Measurements from ENCODE around the gene TSC2. TPM values are rescaled to one million over a fixed set of nuclear protein-coding genes. Genes with fewer than 3 reads are reported as not detected.
"Not testable (repeated sequence)": the region's sequence is repeated elsewhere in the genome, so short reads cannot be mapped to it uniquely, and the experiment has no call there.

Gene TSC2
- total RNA-seq, 1 donor from 2014 or later: 63.6 TPM

- DNase-seq (ENCODE audit: low read depth): not testable (repeated sequence)
Measured at GRCh38 chr16:2105291-2105690, 57.5 kb downstream of the TSC2 start.

- not testable (repeated sequence) for DNase-seq (ENCODE audit: low read depth)
Measured at GRCh38 chr16:2105769-2106168, 58.0 kb downstream of the TSC2 start.

- DNase-seq (ENCODE audit: low read depth): not testable (repeated sequence)
Measured at GRCh38 chr16:2106211-2106610, 58.4 kb downstream of the TSC2 start.

- DNase-seq (ENCODE audit: low read depth): not testable (repeated sequence)
Measured at GRCh38 chr16:2107121-2107790, 59.5 kb downstream of the TSC2 start.

GRCh38 chr16:2107791-2108125, 60.0 kb downstream of the TSC2 start:
- DNase-seq (ENCODE audit: low read depth): not testable (repeated sequence)

GRCh38 chr16:2108446-2109270, 60.9 kb downstream of the TSC2 start:
- not testable (repeated sequence) for DNase-seq (ENCODE audit: low read depth)

GRCh38 chr16:2109271-2109580, 61.4 kb downstream of the TSC2 start:
- DNase-seq (ENCODE audit: low read depth): not testable (repeated sequence)

GRCh38 chr16:2109872-2110271, 62.1 kb downstream of the TSC2 start:
- DNase-seq (ENCODE audit: low read depth): not testable (repeated sequence)

GRCh38 chr16:2110332-2111008, 62.7 kb downstream of the TSC2 start:
- not testable (repeated sequence) for DNase-seq (ENCODE audit: low read depth)

GRCh38 chr16:2111009-2111353, 63.2 kb downstream of the TSC2 start:
- DNase-seq (ENCODE audit: low read depth): not testable (repeated sequence)

GRCh38 chr16:2111412-2112335, 63.9 kb downstream of the TSC2 start:
- not testable (repeated sequence) for DNase-seq (ENCODE audit: low read depth)

GRCh38 chr16:2112539-2113106, 64.8 kb downstream of the TSC2 start:
- not testable (repeated sequence) for DNase-seq (ENCODE audit: low read depth)

GRCh38 chr16:2114225-2114624, 66.4 kb downstream of the TSC2 start:
- DNase-seq (ENCODE audit: low read depth): not testable (repeated sequence)

- DNase-seq (ENCODE audit: low read depth): not testable (repeated sequence)
Measured at GRCh38 chr16:2114885-2115590, 67.3 kb downstream of the TSC2 start.

- no peak for DNase-seq (ENCODE audit: low read depth)
Measured at GRCh38 chr16:2115591-2115973, 67.8 kb downstream of the TSC2 start.

GRCh38 chr16:2116428-2116827, 68.6 kb downstream of the TSC2 start:
- DNase-seq (ENCODE audit: low read depth): not testable (repeated sequence)

- DNase-seq (ENCODE audit: low read depth): not testable (repeated sequence)
Measured at GRCh38 chr16:2117341-2117740, 69.6 kb downstream of the TSC2 start.

- not testable (repeated sequence) for DNase-seq (ENCODE audit: low read depth)
Measured at GRCh38 chr16:2117960-2118722, 70.4 kb downstream of the TSC2 start.

GRCh38 chr16:2121325-2121724, 73.5 kb downstream of the TSC2 start:
- not testable (repeated sequence) for DNase-seq (ENCODE audit: low read depth)

- DNase-seq (ENCODE audit: low read depth): no peak
Measured at GRCh38 chr16:2121853-2122252, 74.1 kb downstream of the TSC2 start.
